ENCODE measurements around the gene MGST2. TPM values are rescaled to one million over a fixed set of nuclear protein-coding genes. Genes with fewer than 3 reads are reported as not detected.

Gene MGST2
- total and polyA plus RNA-seq, 10 of the 15 experiments (the other 5 are each of a cell fraction or from before 2014, with no cell fraction given) = 19.0 to 50.1 (median 30.6) TPM

DNA sequence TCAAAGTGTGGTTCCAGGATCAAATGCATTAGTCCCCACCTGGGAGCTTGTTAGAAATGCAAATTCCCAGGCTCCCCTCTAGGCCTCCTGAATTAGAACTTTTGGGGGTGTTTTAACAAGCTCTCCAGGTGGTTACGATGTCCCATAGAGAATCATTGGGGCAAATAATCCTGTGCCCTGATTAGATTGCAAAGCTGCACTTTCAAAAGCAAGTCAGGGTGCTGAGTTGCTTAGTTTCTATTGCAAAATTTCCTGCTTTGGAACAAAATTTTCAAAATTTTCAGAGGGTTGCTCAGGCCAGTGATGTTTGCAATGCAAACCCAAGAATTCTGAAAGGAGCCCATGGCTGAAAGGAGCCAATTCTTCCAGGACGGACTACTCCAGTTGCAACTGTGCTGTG, 71.0 kb downstream of the MGST2 start:
- in situ Hi-C loops (cut with MboI) = no loop called here
- Histone ChIP-seq H3K4me2 (ENCODE audit: control insufficient read depth, insufficient read depth) (no peak overlapping the region), H4K20me1 (ENCODE audit: control insufficient read depth, insufficient read depth) (no peaks in the 10 kb centered on the region), H3K27ac (ENCODE audit: control insufficient read depth, insufficient read depth) (no peak overlapping the region), H3K27me3 (replicated peaks in 1 of 2; ENCODE audit: control insufficient read depth in 2 of 2, insufficient read depth in 2 of 2, low read length in 1 of 2) (peaks cover 6 to 24% of the 10 kb centered on the region in 2 experiments), H3K4me3 (no peak overlapping the region), H2AFZ (ENCODE audit: control insufficient read depth, low read depth, low read length) (no peak overlapping the region), H3K79me2 (ENCODE audit: control insufficient read depth, insufficient read depth, low read length) (no peaks in the 10 kb centered on the region), H3K36me3 (ENCODE audit: control insufficient read depth in 2 of 2, insufficient read depth in 2 of 2, low read length in 1 of 2) (no peaks in the 10 kb centered on the region), H3K9ac (ENCODE audit: control insufficient read depth, insufficient read depth, low read length) (no peak overlapping the region), H3K4me1 (ENCODE audit: control insufficient read depth, insufficient read depth, low read length) (no peaks in the 10 kb centered on the region), H3K9me3 (replicated peaks; ENCODE audit: control insufficient read depth, insufficient read depth, low read length) (no peaks in the 10 kb centered on the region)
- ChIA-PET RAD21 (ENCODE audit: unreplicated experiment) (no interaction called here), POLR2A (no interaction called here), CTCF (interaction anchor here (0.6 to 1.1 kb wide), 2 partner anchors 145 to 512 kb away, joined by 3 read pairs; no protein-coding TSS in a partner anchor), SMC1A (ENCODE audit: uncharacterized antibody, unreplicated experiment) (no interaction called here)
- WGBS (ENCODE audit: insufficient coverage, insufficient replicate concordance, low lambda C conversion rate, missing lambda C conversion rate) = 5% methylated on average over 2 of the region's 2 CpGs
- no TSS peak for BruUV-seq (replicated peaks)
- DNase-seq (ENCODE audit: low read depth, low spot score) = no peak
- no peak for FAIRE-seq
- intact Hi-C loops (cut with micrococcal nuclease; ENCODE audit: unreplicated experiment) = loop anchor here (5.0 to 10.0 kb wide), 2 partner anchors 308 to 516 kb away; no protein-coding TSS in a partner anchor
- ATAC-seq = no peak
- no peak for TF ChIP-seq SP1 (IDR thresholded peaks at IDR 0.05; ENCODE audit: low read depth, low read length)
- TF ChIP-seq FOXM1 (IDR thresholded peaks at IDR 0.05; ENCODE audit: low read depth, low read length) = no peak
- TF ChIP-seq ZZZ3 (IDR thresholded peaks at IDR 0.05; ENCODE audit: control insufficient read depth, insufficient read length, low read depth) = no peak
- no peak for TF ChIP-seq CREB1 (IDR thresholded peaks at IDR 0.05; ENCODE audit: low read depth)
- no peak for TF ChIP-seq POLR2A (IDR thresholded peaks at IDR 0.05; ENCODE audit: low read depth, low read length)
- TF ChIP-seq CEBPB (IDR thresholded peaks at IDR 0.05; ENCODE audit: borderline replicate concordance in 1 of 2, low read depth in 2 of 2, low read length in 2 of 2) = no peak
- no peak for TF ChIP-seq TAF1 (IDR thresholded peaks at IDR 0.05; ENCODE audit: borderline replicate concordance, low read depth, low read length)
- TF ChIP-seq, protein P1, sequence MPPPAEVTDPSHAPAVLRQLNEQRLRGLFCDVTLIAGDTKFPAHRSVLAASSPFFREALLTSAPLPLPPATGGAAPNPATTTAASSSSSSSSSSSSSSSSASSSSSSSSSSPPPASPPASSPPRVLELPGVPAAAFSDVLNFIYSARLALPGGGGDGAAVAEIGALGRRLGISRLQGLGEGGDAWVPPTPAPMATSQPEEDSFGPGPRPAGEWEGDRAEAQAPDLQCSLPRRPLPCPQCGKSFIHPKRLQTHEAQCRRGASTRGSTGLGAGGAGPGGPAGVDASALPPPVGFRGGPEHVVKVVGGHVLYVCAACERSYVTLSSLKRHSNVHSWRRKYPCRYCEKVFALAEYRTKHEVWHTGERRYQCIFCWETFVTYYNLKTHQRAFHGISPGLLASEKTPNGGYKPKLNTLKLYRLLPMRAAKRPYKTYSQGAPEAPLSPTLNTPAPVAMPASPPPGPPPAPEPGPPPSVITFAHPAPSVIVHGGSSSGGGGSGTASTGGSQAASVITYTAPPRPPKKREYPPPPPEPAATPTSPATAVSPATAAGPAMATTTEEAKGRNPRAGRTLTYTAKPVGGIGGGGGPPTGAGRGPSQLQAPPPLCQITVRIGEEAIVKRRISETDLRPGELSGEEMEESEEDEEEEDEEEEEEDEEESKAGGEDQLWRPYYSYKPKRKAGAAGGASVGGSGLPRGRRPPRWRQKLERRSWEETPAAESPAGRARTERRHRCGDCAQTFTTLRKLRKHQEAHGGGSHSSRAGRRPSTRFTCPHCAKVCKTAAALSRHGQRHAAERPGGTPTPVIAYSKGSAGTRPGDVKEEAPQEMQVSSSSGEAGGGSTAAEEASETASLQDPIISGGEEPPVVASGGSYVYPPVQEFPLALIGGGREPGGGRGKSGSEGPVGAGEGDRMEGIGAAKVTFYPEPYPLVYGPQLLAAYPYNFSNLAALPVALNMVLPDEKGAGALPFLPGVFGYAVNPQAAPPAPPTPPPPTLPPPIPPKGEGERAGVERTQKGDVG (CRISPR knock-in tag; IDR thresholded peaks at IDR 0.05) = no peak
- TF ChIP-seq, protein P2, sequence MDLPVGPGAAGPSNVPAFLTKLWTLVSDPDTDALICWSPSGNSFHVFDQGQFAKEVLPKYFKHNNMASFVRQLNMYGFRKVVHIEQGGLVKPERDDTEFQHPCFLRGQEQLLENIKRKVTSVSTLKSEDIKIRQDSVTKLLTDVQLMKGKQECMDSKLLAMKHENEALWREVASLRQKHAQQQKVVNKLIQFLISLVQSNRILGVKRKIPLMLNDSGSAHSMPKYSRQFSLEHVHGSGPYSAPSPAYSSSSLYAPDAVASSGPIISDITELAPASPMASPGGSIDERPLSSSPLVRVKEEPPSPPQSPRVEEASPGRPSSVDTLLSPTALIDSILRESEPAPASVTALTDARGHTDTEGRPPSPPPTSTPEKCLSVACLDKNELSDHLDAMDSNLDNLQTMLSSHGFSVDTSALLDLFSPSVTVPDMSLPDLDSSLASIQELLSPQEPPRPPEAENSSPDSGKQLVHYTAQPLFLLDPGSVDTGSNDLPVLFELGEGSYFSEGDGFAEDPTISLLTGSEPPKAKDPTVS (IDR thresholded peaks at IDR 0.05; ENCODE audit: low read depth, low read length) = no peak
- TF ChIP-seq IKZF1 (conservative IDR thresholded peaks at IDR 0.05) = no peak
- TF ChIP-seq NR2C2 (IDR thresholded peaks at IDR 0.05; ENCODE audit: borderline replicate concordance, control insufficient read depth, insufficient read length, low read depth) = no peak
- no peak for TF ChIP-seq SUZ12 (IDR thresholded peaks at IDR 0.05; ENCODE audit: unreplicated experiment)
- TF ChIP-seq, protein P3, sequence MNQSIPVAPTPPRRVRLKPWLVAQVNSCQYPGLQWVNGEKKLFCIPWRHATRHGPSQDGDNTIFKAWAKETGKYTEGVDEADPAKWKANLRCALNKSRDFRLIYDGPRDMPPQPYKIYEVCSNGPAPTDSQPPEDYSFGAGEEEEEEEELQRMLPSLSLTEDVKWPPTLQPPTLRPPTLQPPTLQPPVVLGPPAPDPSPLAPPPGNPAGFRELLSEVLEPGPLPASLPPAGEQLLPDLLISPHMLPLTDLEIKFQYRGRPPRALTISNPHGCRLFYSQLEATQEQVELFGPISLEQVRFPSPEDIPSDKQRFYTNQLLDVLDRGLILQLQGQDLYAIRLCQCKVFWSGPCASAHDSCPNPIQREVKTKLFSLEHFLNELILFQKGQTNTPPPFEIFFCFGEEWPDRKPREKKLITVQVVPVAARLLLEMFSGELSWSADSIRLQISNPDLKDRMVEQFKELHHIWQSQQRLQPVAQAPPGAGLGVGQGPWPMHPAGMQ (IDR thresholded peaks at IDR 0.05; ENCODE audit: borderline replicate concordance) = no peak
- no peak for TF ChIP-seq IKZF2 (IDR thresholded peaks at IDR 0.05)
- no peak for TF ChIP-seq PAX5 (IDR thresholded peaks at IDR 0.05; ENCODE audit: borderline replicate concordance, low read depth, low read length)
- TF ChIP-seq ESRRA (IDR thresholded peaks at IDR 0.05; ENCODE audit: low read length) = no peak
- TF ChIP-seq E4F1 (IDR thresholded peaks at IDR 0.05; ENCODE audit: borderline replicate concordance, partially characterized antibody) = no peak
- no peak for TF ChIP-seq POLR2AphosphoS2 (IDR thresholded peaks at IDR 0.05; ENCODE audit: low read depth, low read length)
